Activated CD4-positive, CD25-positive, alpha-beta regulatory T cell treated with anti-CD3 and anti-CD28 coated beads, Interleukin-2, amount 50 U/mL, for 24 hours (primary cell): Measurements from ENCODE around the gene RAB11FIP2.
A peak's percentile ranks its signal among the peaks of the same experiment; 100 is the strongest.

Experiments used
- ATAC-seq, 2 donors: fragments of 150-1000 bp; cut with Tn5 transposase; one replicate each; pipeline ENCODE4 v1.10.0; 2021; ENCODE audit warnings: mild to moderate bottlenecking in 1 of 2, moderate library complexity in 1 of 2

The RAB11FIP2 gene

DNA sequence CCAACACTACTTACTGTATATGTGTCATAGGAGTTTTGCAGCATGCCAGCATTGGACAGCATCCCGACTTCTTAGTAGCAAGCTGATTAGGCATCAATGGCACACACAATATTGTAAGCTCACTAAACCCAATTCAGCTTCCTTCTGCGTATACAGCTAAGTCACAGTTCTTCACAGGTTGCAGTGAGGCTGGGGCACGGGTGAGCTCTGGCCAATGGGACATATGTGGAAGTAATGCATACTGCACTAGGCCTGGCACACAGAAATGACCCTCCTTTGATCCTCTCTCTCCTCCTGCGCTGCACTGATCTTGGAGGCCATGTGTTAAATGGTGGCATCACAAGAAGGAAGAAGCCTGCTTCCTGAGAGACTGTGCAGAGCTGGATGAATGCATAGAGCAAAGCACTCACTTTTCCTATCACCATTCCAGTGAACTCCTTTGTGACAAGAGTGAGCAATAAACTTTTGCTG lies 11.9 kb downstream of the RAB11FIP2 start:
- no peak for ATAC-seq

DNA sequence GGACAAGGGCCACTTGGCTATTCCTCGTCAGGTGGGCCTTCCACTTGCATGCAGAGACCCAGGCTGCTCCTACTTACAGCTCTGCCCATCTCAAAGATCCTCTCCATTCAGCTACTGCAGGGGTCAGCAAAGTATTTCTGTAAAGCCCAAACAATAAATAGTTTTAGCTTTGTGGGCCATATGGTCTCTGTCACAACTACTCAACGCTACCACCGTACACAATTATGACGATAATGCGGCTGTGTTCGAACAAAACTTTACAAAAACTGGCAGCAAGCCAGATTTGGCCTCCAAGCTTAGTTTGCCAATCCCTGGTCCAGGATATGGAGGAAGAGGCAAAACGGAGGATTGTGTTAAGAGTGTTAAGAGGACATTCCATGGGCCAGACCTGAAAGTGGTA lies 12.8 kb downstream of the RAB11FIP2 start:
- no peak for ATAC-seq

DNA sequence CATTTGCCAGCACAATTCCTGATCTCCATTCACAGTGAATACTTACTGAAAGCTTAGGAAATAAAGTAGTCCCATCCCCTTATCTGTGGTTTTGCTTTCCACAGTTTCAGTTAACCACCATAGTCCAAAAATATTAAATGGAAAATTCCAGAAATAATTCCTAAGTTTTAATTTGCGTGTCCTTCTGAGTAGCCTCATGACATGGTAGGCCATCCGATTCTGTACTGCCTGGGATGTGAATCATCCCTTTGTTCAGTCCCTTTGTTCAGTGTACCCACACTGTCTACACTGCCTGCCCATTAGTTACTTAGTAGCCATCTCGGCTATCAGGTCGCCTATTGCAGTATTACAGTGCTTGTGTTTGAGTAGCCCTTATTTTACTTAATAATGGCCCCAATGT lies 14.2 kb downstream of the RAB11FIP2 start:
- no peak for ATAC-seq

DNA sequence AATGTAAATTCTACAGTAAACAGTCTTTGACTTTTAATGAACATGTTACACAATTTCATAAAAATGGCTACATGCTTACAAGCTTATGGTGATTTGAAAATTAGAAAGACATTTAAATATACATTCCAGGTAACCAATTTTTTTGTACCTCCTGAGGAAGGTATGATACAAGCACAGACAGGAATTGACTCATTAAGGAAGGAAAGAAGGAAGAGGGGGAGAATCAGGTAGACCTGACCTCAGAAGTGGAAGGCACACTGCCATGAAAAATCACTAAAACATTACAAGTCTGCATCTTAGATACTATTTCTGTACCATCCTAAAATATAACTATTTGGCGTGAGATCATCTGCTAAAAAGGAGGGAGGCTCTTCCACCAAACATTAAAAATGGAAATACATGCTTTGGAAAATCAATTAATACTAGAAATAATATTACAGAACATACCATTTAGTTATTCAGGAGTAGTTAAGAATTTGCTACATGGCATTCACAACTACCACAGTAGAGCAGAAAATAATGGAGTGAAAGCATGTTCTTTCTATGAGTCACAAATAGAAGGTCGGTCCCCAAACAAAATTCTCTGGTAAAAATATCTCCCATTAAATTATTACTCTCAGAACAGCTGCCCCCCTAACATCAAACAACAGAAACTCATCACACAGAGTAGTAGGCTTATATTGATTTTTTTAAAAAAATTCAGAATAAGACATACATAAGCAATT lies 15.2 kb downstream of the RAB11FIP2 start:
- ATAC-seq = no peak

DNA sequence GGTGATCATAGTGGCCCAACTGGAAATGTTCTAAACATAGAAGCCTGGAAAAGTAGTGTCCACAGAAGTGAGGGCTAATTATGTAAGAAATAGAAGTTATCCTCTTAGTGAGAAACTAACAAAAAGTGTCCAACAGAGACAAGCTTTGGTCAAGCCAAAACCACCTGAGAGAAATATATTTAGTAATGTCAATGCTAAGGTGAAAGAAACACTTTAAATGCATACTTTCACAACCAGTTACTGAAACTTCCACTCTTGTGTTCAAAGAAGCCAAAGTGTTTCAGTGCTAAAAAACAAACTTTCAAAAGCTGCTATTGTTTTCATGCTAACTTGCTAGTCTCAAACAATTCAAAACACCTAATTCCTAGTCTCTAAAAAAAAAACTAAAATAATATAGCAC lies 18.1 kb downstream of the RAB11FIP2 start:
- no peak for ATAC-seq

DNA sequence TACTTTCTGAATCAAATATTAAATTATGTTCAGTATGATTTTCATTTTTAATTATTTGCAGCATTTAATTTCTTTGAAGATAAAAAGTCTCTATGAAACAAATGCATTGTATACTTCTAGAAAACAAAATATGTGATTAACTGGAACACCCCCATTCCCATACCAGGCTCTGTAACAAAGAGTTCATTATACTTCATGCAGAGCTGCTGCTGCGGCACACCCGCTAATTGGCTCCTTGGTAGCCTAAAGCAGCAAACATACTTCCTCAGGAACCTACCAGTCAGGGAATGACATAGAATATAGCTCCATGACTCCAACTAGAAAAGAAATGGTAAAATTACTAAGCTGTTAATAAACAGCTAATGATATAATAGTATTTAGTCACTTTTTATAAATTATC lies 19.3 kb downstream of the RAB11FIP2 start:
- no peak for ATAC-seq

DNA sequence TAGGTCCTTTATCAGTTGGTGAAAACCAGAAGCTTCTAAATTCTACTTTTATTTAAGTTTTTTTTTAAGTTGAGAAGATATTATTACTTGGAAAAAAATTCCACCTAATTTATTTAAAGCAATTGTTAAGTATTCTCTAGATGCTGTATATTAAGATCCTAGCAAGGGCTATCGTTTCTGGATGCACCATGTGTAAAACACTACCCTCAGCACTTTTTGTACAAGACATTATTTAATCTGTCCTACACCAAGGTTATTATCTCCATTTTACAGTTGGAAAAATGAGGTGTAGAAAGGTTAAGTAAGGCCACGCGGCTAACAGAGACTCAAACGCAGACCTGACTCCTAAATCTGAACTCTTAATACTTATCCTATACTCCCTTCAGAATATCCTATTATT lies 19.8 kb downstream of the RAB11FIP2 start:
- no peak for ATAC-seq

DNA sequence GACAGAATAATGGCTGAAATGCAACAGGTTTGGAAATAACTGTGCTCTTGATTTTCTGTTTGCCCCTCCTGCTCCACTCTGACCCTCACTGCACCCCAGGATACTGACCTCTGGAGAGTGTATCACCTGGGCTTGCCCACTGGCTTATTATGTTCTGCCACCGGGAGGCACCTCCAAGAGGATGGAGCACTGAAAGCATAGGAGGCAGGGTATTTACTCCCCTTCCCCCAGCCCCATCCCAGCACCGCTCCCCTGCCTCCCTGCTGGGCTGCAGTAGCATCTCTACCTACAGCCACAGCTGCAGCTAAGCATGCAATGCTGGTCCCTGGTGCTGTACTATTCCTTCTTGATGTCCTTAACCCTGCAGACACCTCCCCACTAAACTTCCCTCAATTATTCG lies 26.4 kb downstream of the RAB11FIP2 start:
- no peak for ATAC-seq

DNA sequence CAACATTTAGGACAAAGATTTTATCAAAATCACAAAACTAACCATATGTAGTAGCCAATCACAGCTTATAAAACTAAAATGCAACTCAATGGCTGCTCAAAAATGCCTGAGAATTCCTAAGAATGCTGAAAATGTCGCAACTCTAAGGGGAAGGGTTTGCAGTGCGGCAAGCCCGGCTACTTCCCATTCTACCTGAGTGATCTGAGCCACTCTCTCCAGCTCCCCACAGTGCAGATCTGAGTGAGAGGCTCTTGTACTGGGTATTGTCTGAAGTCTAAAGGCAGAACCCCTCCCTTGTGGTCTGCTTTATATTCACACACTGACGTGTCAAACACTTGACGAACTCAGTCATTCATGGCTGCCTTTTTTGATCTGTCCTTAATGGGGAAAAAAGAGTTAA lies 28.9 kb downstream of the RAB11FIP2 start:
- ATAC-seq = no peak

DNA sequence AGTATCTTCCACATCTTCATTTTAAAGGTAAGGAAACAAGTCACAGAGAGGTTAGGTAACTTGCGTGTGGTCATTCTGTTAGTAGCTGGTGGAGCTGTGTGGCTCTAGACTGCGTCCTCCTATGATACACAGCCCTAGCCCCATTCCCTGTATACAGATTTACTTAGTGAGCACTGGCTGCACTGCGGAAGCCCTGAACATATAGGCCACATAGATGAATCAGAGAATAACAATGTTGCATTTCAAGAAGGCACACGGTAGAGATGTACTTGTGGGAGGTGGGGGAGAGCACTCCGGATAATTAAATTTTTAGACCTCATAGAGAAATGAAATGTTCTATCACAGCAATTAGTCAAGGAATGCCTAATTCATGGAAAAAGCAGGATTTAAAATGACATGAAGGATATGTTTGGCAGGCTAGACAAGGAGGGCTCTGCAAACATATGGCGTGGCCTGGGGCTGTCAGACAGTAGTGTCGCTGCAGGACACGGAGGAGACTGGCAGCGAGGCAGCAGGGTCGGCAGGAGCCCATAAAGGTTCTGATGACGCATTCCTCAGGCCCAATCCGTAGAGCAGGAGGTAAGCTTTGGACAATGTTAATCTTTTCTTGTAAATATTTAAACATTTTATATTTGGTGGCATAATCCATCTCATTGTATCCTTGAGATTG lies 29.5 kb downstream of the RAB11FIP2 start:
- ATAC-seq = no peak

DNA sequence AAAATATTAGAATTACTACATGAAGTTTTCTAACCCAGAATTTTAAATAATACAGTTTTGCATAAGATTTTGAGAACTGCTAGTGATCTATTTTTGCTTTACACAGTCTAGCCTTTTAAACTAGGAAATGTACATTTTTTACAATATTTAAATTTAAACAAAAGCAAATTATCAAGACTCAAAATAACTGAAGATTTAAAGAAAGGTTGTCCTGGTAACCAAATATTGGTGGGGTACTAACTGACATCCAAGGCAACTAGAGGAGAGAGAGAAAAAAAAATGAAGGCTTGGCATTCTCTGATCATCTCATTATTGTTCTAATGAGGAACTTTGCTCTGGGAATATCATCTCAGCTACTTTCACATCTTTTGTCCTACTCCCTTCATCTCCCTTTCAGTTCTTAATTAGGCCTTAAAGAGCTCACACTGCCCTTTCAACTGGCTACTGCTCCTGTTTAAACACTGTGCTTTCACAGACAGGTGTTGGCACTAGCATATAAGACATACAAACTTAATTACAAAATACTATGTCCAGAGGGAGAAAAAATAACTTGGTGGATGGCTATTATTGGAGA lies 33.7 kb downstream of the RAB11FIP2 start:
- no peak for ATAC-seq

DNA sequence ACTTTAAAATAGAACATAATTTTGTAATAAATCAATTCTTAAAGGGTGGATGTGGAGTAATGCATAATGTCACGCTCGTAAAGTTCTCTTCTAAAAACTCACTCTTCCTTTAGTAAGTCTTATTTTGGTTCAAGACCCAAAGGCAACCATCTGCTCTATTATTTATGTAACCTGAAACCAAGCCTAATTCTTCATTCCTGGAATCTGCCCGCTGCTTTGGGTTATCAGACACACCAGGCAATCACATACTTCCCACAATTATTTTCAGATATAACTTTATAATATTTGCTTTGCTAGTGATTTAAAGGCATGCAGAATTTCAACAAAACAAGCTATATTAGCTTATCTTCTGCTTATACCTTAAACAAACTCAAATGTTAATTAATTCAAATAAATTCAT lies 39.0 kb downstream of the RAB11FIP2 start:
- no peak for ATAC-seq

DNA sequence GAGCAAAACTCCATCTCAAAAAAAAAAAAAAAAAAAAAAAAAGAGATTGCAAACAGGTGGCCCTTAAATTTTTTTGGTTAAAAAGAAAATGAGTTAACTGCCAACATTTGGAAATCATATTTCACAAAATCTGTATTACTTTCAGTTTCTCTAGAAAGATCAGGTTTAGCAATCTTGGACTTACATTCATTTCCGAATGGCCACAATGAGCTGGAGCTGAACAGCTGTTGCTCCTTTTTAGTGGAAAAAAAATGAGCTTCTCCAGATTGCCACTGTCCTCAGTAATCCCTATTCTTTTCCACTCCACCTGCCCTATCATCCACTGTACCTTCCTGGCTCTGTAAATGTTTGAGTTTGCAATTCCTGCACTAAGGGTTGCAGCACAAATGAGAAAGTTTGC lies 43.6 kb downstream of the RAB11FIP2 start:
- ATAC-seq = no peak

DNA sequence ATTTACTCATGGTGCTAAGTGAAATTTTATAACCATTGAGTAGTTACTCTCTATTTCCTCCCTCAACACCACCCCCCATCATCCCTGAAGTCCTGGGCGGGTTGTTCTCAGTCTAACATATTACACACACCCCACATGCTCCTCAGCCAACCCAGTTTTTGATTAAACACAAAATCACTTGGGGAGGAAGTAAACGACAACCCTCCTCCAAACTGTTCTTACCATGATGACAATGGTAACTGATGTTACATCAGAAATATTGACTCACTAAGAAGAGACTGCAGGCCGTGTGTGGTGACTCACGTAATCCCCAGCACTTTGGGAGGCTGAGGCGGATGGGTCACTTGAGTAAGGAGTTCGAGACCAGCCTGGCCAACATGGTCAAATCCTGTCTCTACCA lies 44.2 kb downstream of the RAB11FIP2 start:
- peak in 1 of 2 donors; percentile 43 for ATAC-seq

DNA sequence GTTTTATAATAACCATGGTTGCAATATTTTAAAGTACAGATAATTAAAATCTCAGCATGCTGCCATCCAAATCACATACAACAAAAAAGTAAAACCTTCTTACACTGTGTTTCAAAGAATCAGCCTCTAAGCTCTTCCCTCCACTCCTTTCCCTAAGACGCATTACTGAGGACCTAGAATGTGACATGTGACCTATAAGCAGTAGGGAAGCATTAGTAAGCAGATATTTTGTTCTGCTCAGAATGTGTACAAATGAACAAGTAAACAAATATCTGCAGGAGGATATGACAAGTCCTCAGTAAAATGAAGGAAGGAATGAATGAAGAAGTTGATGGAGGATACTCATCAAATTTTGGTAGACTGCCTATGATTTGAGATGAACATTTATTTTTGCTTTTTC lies 49.1 kb downstream of the RAB11FIP2 start:
- no peak for ATAC-seq

DNA sequence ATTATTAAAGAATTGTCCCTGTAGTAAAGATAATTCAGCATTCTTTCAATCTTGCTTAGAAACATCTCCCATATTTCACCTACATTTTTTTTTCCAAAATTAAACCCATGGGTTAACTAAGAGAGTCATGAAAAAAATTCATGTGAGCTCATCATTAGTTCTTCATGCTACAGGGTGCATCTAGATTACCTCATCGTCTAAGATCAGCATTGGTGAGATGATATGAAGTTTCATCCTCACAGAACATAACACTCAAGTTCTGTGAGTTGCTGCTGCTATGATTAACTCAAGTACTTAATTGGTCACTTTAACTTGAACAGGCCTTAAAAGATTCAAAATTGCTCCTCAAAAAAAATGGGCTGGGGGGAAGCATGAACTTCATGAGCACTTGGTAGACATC lies 50.0 kb downstream of the RAB11FIP2 start:
- ATAC-seq = no peak

DNA sequence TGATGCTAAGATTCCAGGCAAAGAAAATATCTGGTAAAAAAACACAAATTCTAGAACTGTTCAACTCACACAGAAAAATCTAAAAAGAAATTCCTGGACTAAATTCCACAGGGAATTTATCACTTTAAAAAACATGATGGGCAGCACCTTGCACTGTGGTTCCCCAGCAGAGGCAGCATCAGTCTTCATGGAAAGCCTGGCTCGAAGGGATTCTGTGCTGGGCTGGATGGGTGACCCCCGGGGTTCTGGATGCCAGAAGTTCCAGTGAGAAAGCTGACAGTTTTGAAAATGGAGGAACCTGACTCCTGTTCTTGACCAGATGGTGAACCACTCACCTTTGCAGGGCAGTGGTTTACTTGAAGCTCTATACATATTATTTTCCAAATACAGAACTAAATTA lies 52.0 kb downstream of the RAB11FIP2 start:
- no peak for ATAC-seq

DNA sequence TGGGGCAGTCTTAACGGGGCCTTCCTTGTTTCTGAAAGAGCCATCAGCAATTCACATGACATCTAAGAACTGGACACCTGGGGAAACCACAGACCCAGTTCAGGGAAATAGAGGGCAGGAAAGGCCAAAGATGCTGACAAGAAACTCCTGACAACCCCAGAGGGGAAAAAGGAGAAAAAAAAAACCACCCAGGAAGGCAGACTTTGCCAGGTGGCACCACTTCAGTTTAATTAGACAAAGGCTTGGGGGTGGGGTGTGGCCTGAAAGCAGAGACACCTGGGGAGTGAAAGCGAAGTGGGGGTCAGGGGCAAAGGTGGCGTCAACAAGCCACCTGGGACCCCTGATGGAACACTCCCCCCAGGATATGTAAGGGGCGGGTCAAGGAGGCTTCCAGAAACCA lies 53.6 kb downstream of the RAB11FIP2 start:
- ATAC-seq = no peak

DNA sequence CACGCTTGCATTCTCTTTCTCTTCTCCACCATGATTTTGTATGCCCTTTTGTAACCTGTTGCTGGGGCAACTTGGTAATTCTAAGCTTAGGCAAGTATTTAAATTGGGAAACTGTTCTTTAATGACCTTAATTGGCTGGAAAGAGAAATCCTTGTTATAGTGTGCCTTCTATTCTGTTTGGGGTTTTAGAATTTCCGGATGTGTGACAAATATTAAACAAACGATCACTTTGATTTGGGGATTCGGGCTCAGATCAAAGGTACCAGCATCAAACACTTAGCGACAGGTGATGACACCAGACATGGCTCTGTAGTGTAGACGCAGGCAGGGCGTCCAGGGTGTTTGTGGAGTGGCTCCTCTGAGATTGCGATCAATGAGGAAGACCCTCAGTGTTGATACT lies 55.0 kb downstream of the RAB11FIP2 start:
- ATAC-seq = no peak

DNA sequence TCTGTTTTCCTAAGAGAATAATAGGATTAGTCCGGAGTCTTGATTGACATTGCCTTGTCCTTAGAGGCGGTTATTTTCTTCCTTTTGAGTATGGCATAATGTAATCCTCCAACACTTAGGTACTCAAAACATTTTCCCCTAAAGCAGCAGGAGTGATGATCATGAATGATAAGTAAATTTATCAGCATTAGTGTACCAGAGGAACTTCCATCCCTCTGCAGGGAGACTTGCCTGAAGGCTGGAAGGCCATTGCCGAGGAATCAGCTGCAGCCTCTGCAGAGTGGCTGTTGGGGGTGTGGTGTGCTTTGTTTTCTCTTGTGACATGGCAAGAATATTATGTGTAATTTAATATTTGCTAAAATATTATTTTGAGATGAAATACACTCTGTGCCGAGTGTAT lies 56.8 kb downstream of the RAB11FIP2 start:
- no peak for ATAC-seq

DNA sequence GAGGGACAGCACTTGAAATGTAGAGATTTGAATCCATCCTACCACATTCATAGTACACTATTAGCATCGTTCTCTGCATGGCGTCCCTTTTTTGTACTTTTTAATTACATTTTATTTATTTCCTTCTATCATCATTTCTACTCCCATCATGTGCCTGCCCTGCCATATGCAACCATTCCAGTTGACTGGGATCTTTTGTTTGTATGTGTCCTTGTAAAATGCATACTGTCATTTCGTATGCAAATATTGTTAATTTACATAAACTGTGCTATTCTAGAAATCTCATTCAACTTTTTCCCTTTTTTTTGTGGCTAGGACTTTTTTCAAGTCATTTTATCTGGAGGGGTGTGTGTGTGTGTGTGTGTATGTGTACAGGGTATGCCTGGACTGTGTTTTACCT lies 57.9 kb downstream of the RAB11FIP2 start:
- ATAC-seq = no peak

DNA sequence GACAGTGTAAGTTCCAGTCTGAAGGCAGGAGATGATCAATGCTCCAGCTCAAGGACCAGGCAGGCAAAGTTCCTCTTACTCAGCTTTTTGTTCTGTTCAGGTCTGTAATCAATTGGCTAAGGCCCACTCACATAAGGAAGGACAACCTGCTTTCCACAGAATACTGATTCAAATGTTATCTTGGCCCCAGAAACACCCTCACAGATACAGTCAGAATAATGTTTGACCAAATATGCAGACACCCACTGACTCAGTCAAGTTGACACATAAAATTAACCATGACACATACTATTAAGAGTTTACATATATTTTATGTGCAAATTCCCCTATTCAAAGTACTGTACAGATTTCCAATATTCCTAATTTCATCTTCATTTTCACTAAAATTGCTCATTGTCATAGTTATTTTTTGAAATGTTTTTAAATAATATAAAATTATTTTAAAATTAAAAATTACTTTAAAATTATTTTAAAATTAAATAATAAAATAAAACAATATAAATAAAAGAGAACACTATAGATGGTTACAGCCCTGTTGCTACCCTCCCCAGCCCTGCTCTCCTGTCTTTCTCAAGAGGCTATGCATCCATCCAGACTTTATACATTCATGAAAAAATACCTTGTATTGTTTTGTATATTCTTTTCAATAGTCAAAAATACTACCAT lies 59.4 kb downstream of the RAB11FIP2 start:
- ATAC-seq = no peak

DNA sequence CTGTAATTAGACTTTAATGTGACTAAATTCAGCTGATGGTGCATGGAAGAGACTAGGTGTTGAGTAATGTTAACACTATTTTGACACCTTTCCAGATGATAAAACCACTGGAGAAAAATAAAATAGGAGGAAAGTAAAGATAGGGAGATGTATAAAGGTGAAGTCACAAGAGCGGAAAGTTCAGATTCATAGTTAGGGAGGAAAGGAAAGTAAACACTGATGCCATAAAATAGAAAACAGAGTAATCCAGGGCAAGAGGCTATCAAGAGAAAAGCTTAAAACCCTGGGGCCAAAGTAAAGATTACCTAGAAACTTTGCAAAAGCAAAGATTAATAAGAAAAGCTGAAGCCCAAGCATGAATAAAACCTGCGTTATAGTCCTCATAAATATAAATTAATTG lies 62.8 kb downstream of the RAB11FIP2 start:
- ATAC-seq = no peak
